Glomerular endothelial cell (primary cell): ENCODE measurements around the gene KCNE4. TPM values are rescaled to one million over a fixed set of nuclear protein-coding genes. Genes with fewer than 3 reads are reported as not detected.

ENCODE experiments used
- total RNA-seq: library from RNA; depleted of rRNA; stranded (reverse); fragments of >200 nt; gene quantifications from 2 replicates; pipeline ENCODE4 v1.2.3, GENCODE V29; 2015

Gene KCNE4
- total RNA-seq, 1 donor from 2014 or later, result 0.47 TPM

Other genes starting within 250 kb of the KCNE4 start
- 86.4 and 94.0 TPM in 2 replicates for gene ACSL3, start 191.2 kb upstream of the KCNE4 start, total RNA-seq